Upper lobe of left lung (tissue), 4 donors: Measurements from ENCODE around the gene MLLT3.

ENCODE experiments used
- CTCF ChIP-seq, 6 experiments: fragments of 450-650 bp in 4 of 6; fragments of 200-600 bp in 2 of 6; sonication (generic) in 2 of 6; IDR thresholded peaks; one replicate each; pipeline ENCODE4 v1.5.1; 2016 to 2019; ENCODE audit warnings: antibody characterized with exemption in 6 of 6
- EP300 ChIP-seq, 4 donors: sonication (generic); formaldehyde crosslinking; IDR thresholded peaks; one replicate each; pipeline ENCODE4 v1.5.1; 2017; ENCODE audit warnings: antibody characterized with exemption in 4 of 4, control low read depth in 2 of 4
- POLR2A ChIP-seq, 4 donors: fragments of 450-650 bp; IDR thresholded peaks; one replicate each; pipeline ENCODE4 v1.5.1; 2016 to 2017; ENCODE audit warnings: antibody characterized with exemption in 4 of 4, mild to moderate bottlenecking in 2 of 4
- POLR2AphosphoS5 ChIP-seq, 2 donors: sonication (generic); formaldehyde crosslinking; IDR thresholded peaks; one replicate each; pipeline ENCODE4 v1.5.1; 2017; ENCODE audit warnings: antibody characterized with exemption in 2 of 2

- TF ChIP-seq CTCF (IDR thresholded peaks at IDR 0.05) (no peak), POLR2A (IDR thresholded peaks at IDR 0.05) (no peak), POLR2AphosphoS5 (IDR thresholded peaks at IDR 0.05) (no peak), EP300 (IDR thresholded peaks at IDR 0.05) (no peak)
Measured at GRCh38 chr9:20518737-20519136, 103.6 kb downstream of the MLLT3 start.
